Tongue (tissue), 2 donors: Measurements from ENCODE around the gene ABCC3. TPM values are rescaled to one million over a fixed set of nuclear protein-coding genes. Genes with fewer than 3 reads are reported as not detected.

ENCODE experiments used
- DNase-seq: peaks from one replicate; pipeline ENCODE4 v3.0.0-alpha.2; 2015
- total RNA-seq: library from RNA; depleted of rRNA; stranded (reverse); fragments of >200 nt; gene quantifications from one replicate; pipeline ENCODE4 v1.2.3, GENCODE V29; 2014

ABCC3 gene
- total RNA-seq, 1 donor from 2014 or later: 5.6 TPM

GRCh38 chr17:50607522-50608175 lies 27.0 kb upstream of the ABCC3 start:
- no peak for DNase-seq

GRCh38 chr17:50608700-50609379 lies 25.8 kb upstream of the ABCC3 start:
- DNase-seq: peak; percentile 31

- DNase-seq: no peak
Measured at GRCh38 chr17:50609380-50610074, 25.2 kb upstream of the ABCC3 start.

- no peak for DNase-seq
Measured at GRCh38 chr17:50611634-50612033, 23.0 kb upstream of the ABCC3 start.

- no peak for DNase-seq
Measured at GRCh38 chr17:50612281-50612680, 22.4 kb upstream of the ABCC3 start.

GRCh38 chr17:50613007-50613992 lies 21.4 kb upstream of the ABCC3 start:
- DNase-seq: no peak

- no peak for DNase-seq
Measured at GRCh38 chr17:50614471-50615051, 20.1 kb upstream of the ABCC3 start.

- DNase-seq: no peak
Measured at GRCh38 chr17:50615828-50616227, 18.9 kb upstream of the ABCC3 start.

GRCh38 chr17:50618300-50618699 lies 16.4 kb upstream of the ABCC3 start:
- no peak for DNase-seq

GRCh38 chr17:50618941-50619340 lies 15.7 kb upstream of the ABCC3 start:
- DNase-seq: no peak

- DNase-seq: no peak
Measured at GRCh38 chr17:50619489-50619888, 15.2 kb upstream of the ABCC3 start.

- DNase-seq: peak; percentile 42
Measured at GRCh38 chr17:50620237-50620636, 14.4 kb upstream of the ABCC3 start.

- peak; percentile 66 for DNase-seq
Measured at GRCh38 chr17:50620858-50621257, 13.8 kb upstream of the ABCC3 start.

GRCh38 chr17:50621574-50622031 lies 13.1 kb upstream of the ABCC3 start:
- no peak for DNase-seq

- DNase-seq: no peak
Measured at GRCh38 chr17:50624321-50624934, 10.3 kb upstream of the ABCC3 start.

GRCh38 chr17:50625032-50625871 lies 9.4 kb upstream of the ABCC3 start:
- no peak for DNase-seq

GRCh38 chr17:50626037-50626574 lies 8.6 kb upstream of the ABCC3 start:
- peak; percentile 83 for DNase-seq

GRCh38 chr17:50627036-50627781 lies 7.5 kb upstream of the ABCC3 start:
- DNase-seq: no peak
